ENCODE results near the gene GRAP2. TPM values are rescaled to one million over a fixed set of nuclear protein-coding genes. Genes with fewer than 3 reads are reported as not detected.

GRAP2 gene
- total and polyA plus RNA-seq, 2 of the 4 experiments (the other 2 are of a cell fraction), result not detected

- Histone ChIP-seq H3K23ac (ENCODE audit: low read depth, low read length) (no peak overlapping the region), H3K18ac (ENCODE audit: low read depth, low read length) (no peak overlapping the region), H3K4me1 (ENCODE audit: control insufficient read depth, insufficient read depth, low read length) (no peaks in the 10 kb centered on the region), H3K79me1 (ENCODE audit: low read depth in 1 of 2, low read length in 2 of 2) (no peaks in the 10 kb centered on the region), H3K27ac (ENCODE audit: insufficient read depth, low read length) (no peak overlapping the region), H2BK5ac (ENCODE audit: low read depth, low read length, poor library complexity, severe bottlenecking) (no peak overlapping the region), H3K14ac (replicated peaks; ENCODE audit: low read depth, low read length) (no peak overlapping the region), H3K9me3 (ENCODE audit: control insufficient read depth, insufficient read depth, low read length) (no peaks in the 10 kb centered on the region), H3K56ac (ENCODE audit: extremely low read depth, insufficient read depth, low read length) (no peak overlapping the region), H4K8ac (ENCODE audit: low read depth in 2 of 2, low read length in 2 of 2) (no peak overlapping the region), H2AK9ac (replicated peaks; ENCODE audit: low read depth, low read length, poor library complexity) (no peak overlapping the region), H2AFZ (replicated peaks; ENCODE audit: low read length, poor library complexity) (no peak overlapping the region), H2BK20ac (ENCODE audit: low read depth, low read length) (no peak overlapping the region), H3K4me2 (ENCODE audit: low read depth, low read length) (no peak overlapping the region), H4K91ac (ENCODE audit: insufficient read depth, low read depth, low read length) (no peak overlapping the region), H2BK120ac (ENCODE audit: low read depth, low read length) (no peak overlapping the region), H4K5ac (ENCODE audit: low read depth, low read length) (no peak overlapping the region), H3K9ac (ENCODE audit: low read depth, low read length) (no peak overlapping the region), H3K27me3 (ENCODE audit: control insufficient read depth, insufficient read depth, low read length) (peaks cover 49% of the 10 kb centered on the region), H4K20me1 (ENCODE audit: insufficient read depth, low read length) (no peaks in the 10 kb centered on the region), H3K9me1 (ENCODE audit: insufficient read depth, low read length) (peaks cover 3% of the 10 kb centered on the region; the same call in 1 of the 2 replicates), H2AK5ac (ENCODE audit: low read depth, low read length) (no peak overlapping the region), H3K4me3 (ENCODE audit: insufficient read depth, low read depth, low read length) (no peak overlapping the region), H3K4ac (ENCODE audit: low read depth, low read length) (no peak overlapping the region), H2BK15ac (ENCODE audit: low read depth, low read length) (no peak overlapping the region), H3K36me3 (ENCODE audit: control insufficient read depth, insufficient read depth, low read length) (no peaks in the 10 kb centered on the region)
- no peak for DNase-seq
- intact Hi-C loops (cut with micrococcal nuclease), result no loop called here
- BruUV-seq (replicated peaks), result no TSS peak
- no peak for TF ChIP-seq FOS (IDR thresholded peaks at IDR 0.05; ENCODE audit: low read depth, low read length)
- no peak for TF ChIP-seq MAZ (IDR thresholded peaks at IDR 0.05; ENCODE audit: borderline replicate concordance, low read depth, low read length)
- TF ChIP-seq MAFK (IDR thresholded peaks at IDR 0.05; ENCODE audit: low read depth, low read length), result no peak
- WGBS, 2 experiments (ENCODE audit: extremely low coverage in 2 of 2, insufficient read length in 1 of 2), result 83% methylated on average over 14 of the region's 34 CpGs; no CpG with 5 or more reads in 1 of the 2 experiments
- in situ Hi-C loops (cut with MboI; ENCODE audit: low sequenced_read_pairs), result no loop called here
- no peak for ATAC-seq (ENCODE audit: low read depth)
- ChIA-PET CTCF (interaction anchor here (0.8 kb wide), 1 partner anchor 487 kb away, joined by 3 read pairs; no protein-coding TSS in a partner anchor), POLR2A (ENCODE audit: unreplicated experiment) (interaction anchor here (0.5 kb wide), 1 partner anchor 22 kb away, joined by 4 read pairs; no protein-coding TSS in a partner anchor)
- dilution Hi-C loops (cut with HindIII; ENCODE audit: low sequenced_read_pairs, unreplicated experiment), result no loop called here
Measured at GRCh38 chr22:40021401-40022000, 120.6 kb downstream of the GRAP2 start.
